ENCODE results near the gene FDXR.

Gene FDXR

DNA sequence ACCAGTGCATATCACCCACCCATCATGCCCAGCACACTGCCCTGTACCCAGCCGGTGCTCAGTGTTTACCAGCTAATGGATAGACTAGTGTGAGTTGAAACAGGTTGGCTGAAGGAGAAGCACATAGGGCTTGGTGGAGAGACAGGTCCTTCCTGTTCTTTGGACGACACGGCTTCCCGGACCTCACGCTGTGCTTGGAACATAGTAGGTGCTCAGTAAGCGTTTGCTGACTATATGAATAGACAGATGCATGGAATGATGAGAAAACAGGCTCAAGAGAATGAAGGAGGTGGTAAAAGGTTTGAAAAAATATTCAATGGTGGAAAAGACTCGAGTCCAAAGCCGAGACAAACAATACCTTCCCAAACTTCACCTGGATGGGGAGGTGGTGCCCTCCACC, 27.4 kb upstream of the FDXR start:
- Histone ChIP-seq H3K36me3 (ENCODE audit: control insufficient read depth in 4 of 4, insufficient read depth in 4 of 4, low read length in 3 of 4) (no peaks in the 10 kb centered on the region), H3K4me1 (ENCODE audit: control extremely low read depth in 1 of 4, control insufficient read depth in 4 of 4, insufficient read depth in 4 of 4, low read length in 3 of 4) (peaks cover 0 to 18% (median 7%) of the 10 kb centered on the region in 4 experiments), H3K27me3 (replicated peaks in 2 of 5; ENCODE audit: control insufficient read depth in 4 of 5, insufficient read depth in 5 of 5, low read length in 4 of 5) (peaks cover 0 to 13% (median 7%) of the 10 kb centered on the region in 5 experiments), H3K27ac (ENCODE audit: insufficient read depth in 1 of 2, low read depth in 1 of 2, low read length in 2 of 2, poor library complexity in 1 of 2, severe bottlenecking in 2 of 2) (no peak overlapping the region), H3K9me3 (ENCODE audit: control extremely low read depth in 1 of 5, control insufficient read depth in 4 of 5, insufficient read depth in 2 of 5, low read depth in 1 of 5, low read length in 4 of 5) (no peaks in the 10 kb centered on the region), H3K4me3 (ENCODE audit: control insufficient read depth in 1 of 7, extremely low read depth in 1 of 7, insufficient read depth in 4 of 7, low read depth in 2 of 7, low read length in 6 of 7) (no peak overlapping the region)
- no peak for DNase-seq
- 100% methylated on average over 6 of the region's 8 CpGs for WGBS (ENCODE audit: insufficient coverage)
- CTCF ChIA-PET = interaction anchor here (1.2 kb wide), 1 partner anchor 61 kb away, joined by 3 read pairs; no protein-coding TSS in a partner anchor
- POLR2A ChIA-PET = no interaction called here

- ChIA-PET POLR2A (no interaction called here), CTCF (no interaction called here)
- WGBS (ENCODE audit: insufficient coverage) = 84% methylated on average over 11 of the region's 11 CpGs
- peaks cover 0 to 30% (median 17%) of the 10 kb centered on the region in 5 experiments for H3K27me3 ChIP-seq (replicated peaks in 2 of 5; ENCODE audit: control insufficient read depth in 4 of 5, insufficient read depth in 5 of 5, low read length in 4 of 5)
- H3K27ac ChIP-seq (ENCODE audit: insufficient read depth in 1 of 2, low read depth in 1 of 2, low read length in 2 of 2, poor library complexity in 1 of 2, severe bottlenecking in 2 of 2) = no peak overlapping the region
- H3K4me3 ChIP-seq (ENCODE audit: control insufficient read depth in 1 of 7, extremely low read depth in 1 of 7, insufficient read depth in 4 of 7, low read depth in 2 of 7, low read length in 6 of 7) = no peak overlapping the region
- DNase-seq = no peak
- no peaks in the 10 kb centered on the region for H3K9me3 ChIP-seq (ENCODE audit: control extremely low read depth in 1 of 5, control insufficient read depth in 4 of 5, insufficient read depth in 2 of 5, low read depth in 1 of 5, low read length in 4 of 5)
- H3K4me1 ChIP-seq (ENCODE audit: control extremely low read depth in 1 of 4, control insufficient read depth in 4 of 4, insufficient read depth in 4 of 4, low read length in 3 of 4) = peaks cover 0 to 20% (median 9%) of the 10 kb centered on the region in 4 experiments
- no peaks in the 10 kb centered on the region for H3K36me3 ChIP-seq (ENCODE audit: control insufficient read depth in 4 of 4, insufficient read depth in 4 of 4, low read length in 3 of 4)
Measured at GRCh38 chr17:74898376-74898946, 25.7 kb upstream of the FDXR start.

GRCh38 chr17:74893936-74894671, 21.3 kb upstream of the FDXR start:
- Histone ChIP-seq H3K27me3 (replicated peaks in 2 of 5; ENCODE audit: control insufficient read depth in 4 of 5, insufficient read depth in 5 of 5, low read length in 4 of 5) (peaks cover 0 to 53% (median 29%) of the 10 kb centered on the region in 5 experiments), H3K36me3 (ENCODE audit: control insufficient read depth in 4 of 4, insufficient read depth in 4 of 4, low read length in 3 of 4) (no peaks in the 10 kb centered on the region), H3K27ac (ENCODE audit: insufficient read depth in 1 of 2, low read depth in 1 of 2, low read length in 2 of 2, poor library complexity in 1 of 2, severe bottlenecking in 2 of 2) (no peak overlapping the region), H3K4me3 (ENCODE audit: control insufficient read depth in 1 of 7, extremely low read depth in 1 of 7, insufficient read depth in 4 of 7, low read depth in 2 of 7, low read length in 6 of 7) (peak overlapping the region in 2 of 7 experiments; percentile 43 to 52), H3K9me3 (ENCODE audit: control extremely low read depth in 1 of 5, control insufficient read depth in 4 of 5, insufficient read depth in 2 of 5, low read depth in 1 of 5, low read length in 4 of 5) (no peaks in the 10 kb centered on the region), H3K4me1 (ENCODE audit: control extremely low read depth in 1 of 4, control insufficient read depth in 4 of 4, insufficient read depth in 4 of 4, low read length in 3 of 4) (peaks cover 0 to 18% (median 7%) of the 10 kb centered on the region in 4 experiments)
- 41% methylated on average over 20 of the region's 22 CpGs for WGBS (ENCODE audit: insufficient coverage)
- ChIA-PET POLR2A (interaction anchor here (0.5 kb wide), 1 partner anchor 83 kb away, joined by 5 read pairs; no protein-coding TSS in a partner anchor), CTCF (interaction anchor here (1.4 kb wide), 1 partner anchor 39 kb away, joined by 4 read pairs; no protein-coding TSS in a partner anchor)
- DNase-seq = no peak

DNA sequence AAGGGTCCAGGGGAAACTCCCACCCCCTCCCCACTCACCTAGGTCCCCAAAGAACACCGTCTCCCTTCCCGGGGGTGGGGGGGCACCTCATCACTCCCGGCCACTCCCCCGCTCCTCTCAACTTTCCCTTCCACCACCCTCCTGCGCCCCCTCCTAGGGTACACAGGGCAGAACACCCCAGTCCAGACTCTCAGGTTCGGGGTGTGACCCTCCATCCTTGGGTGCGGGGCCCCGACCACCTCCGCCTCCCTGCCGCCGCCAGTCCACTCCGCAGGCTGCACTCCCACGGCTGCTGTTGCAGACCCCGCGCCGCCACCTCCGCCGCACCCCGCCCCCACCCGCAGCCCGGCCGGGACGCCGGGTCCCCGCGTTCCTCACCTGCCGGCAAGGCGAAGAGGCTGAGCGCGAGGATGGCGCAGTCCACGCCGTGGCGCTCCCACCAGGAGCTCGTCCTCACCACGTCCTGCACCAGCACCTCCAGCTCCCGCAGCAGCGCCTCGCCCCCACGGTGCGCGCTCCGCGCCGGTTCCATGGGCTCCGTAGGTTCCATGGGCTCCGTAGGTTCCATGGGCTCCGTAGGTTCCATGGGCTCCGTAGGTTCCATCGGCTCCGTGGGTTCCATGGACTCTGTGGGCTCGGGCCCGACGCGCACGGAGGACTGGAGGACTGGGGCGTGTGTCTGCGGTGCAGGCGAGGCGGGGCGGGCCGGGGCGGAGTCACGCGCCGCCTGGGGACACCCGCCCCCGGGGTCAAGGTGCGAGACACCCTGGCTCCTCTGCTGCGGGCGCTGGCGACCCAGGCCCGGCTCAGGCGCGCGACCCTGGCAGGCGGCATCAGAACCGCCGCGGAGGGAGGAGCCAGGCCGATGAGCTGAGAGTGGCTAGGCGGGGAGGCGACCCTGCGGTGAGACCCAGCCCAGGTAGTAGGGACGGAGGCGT, 20.4 kb upstream of the FDXR start, which contains the start of gene FADS6:
Gene FADS6 (minus strand): TSS at position 660 of the 938 bp plus-strand sequence. CDS start 38 bp downstream, at position 622.
- Histone ChIP-seq H3K27ac (ENCODE audit: insufficient read depth in 1 of 2, low read depth in 1 of 2, low read length in 2 of 2, poor library complexity in 1 of 2, severe bottlenecking in 2 of 2) (no peak within 1 kb of the TSS), H3K9me3 (ENCODE audit: control extremely low read depth in 1 of 5, control insufficient read depth in 4 of 5, insufficient read depth in 2 of 5, low read depth in 1 of 5, low read length in 4 of 5) (no peaks in the 10 kb centered on the region), H3K27me3 (replicated peaks in 2 of 5; ENCODE audit: control insufficient read depth in 4 of 5, insufficient read depth in 5 of 5, low read length in 4 of 5) (peaks cover 0 to 53% (median 30%) of the 10 kb centered on the region in 5 experiments), H3K4me3 (ENCODE audit: control insufficient read depth in 1 of 7, extremely low read depth in 1 of 7, insufficient read depth in 4 of 7, low read depth in 2 of 7, low read length in 6 of 7) (peak within 1 kb of the TSS in 6 of 7 experiments; percentile 15 to 67 (median 45)), H3K4me1 (ENCODE audit: control extremely low read depth in 1 of 4, control insufficient read depth in 4 of 4, insufficient read depth in 4 of 4, low read length in 3 of 4) (peaks cover 0 to 18% (median 7%) of the 10 kb centered on the region in 4 experiments), H3K36me3 (ENCODE audit: control insufficient read depth in 4 of 4, insufficient read depth in 4 of 4, low read length in 3 of 4) (no peaks in the 10 kb centered on the region)
- ChIA-PET CTCF (no interaction called here), POLR2A (interaction anchor here (0.5 kb wide), 1 partner anchor 84 kb away, joined by 5 read pairs; no protein-coding TSS in a partner anchor)
- peak in 2 of 3 donors; percentile 33 to 49 for DNase-seq
- 4% methylated on average over 84 of the region's 86 CpGs for WGBS (ENCODE audit: insufficient coverage)

- POLR2A ChIA-PET = no interaction called here
- WGBS (ENCODE audit: insufficient coverage) = 74% methylated on average over 18 of the region's 20 CpGs
- no peaks in the 10 kb centered on the region for H3K36me3 ChIP-seq (ENCODE audit: control insufficient read depth in 4 of 4, insufficient read depth in 4 of 4, low read length in 3 of 4)
- H3K4me3 ChIP-seq (ENCODE audit: control insufficient read depth in 1 of 7, extremely low read depth in 1 of 7, insufficient read depth in 4 of 7, low read depth in 2 of 7, low read length in 6 of 7) = peak overlapping the region in 1 of 7 experiments; percentile 8
- peaks cover 0 to 53% (median 30%) of the 10 kb centered on the region in 5 experiments for H3K27me3 ChIP-seq (replicated peaks in 2 of 5; ENCODE audit: control insufficient read depth in 4 of 5, insufficient read depth in 5 of 5, low read length in 4 of 5)
- no peak for DNase-seq
- CTCF ChIA-PET = interaction anchor here (0.9 kb wide), 1 partner anchor 10 kb away, joined by 4 read pairs; no protein-coding TSS in a partner anchor
- peaks cover 0 to 18% (median 7%) of the 10 kb centered on the region in 4 experiments for H3K4me1 ChIP-seq (ENCODE audit: control extremely low read depth in 1 of 4, control insufficient read depth in 4 of 4, insufficient read depth in 4 of 4, low read length in 3 of 4)
- H3K9me3 ChIP-seq (ENCODE audit: control extremely low read depth in 1 of 5, control insufficient read depth in 4 of 5, insufficient read depth in 2 of 5, low read depth in 1 of 5, low read length in 4 of 5) = no peaks in the 10 kb centered on the region
- H3K27ac ChIP-seq (ENCODE audit: insufficient read depth in 1 of 2, low read depth in 1 of 2, low read length in 2 of 2, poor library complexity in 1 of 2, severe bottlenecking in 2 of 2) = no peak overlapping the region
Measured at GRCh38 chr17:74892013-74892841, 19.4 kb upstream of the FDXR start.

GRCh38 chr17:74890554-74890953, 17.8 kb upstream of the FDXR start:
- Histone ChIP-seq H3K9me3 (ENCODE audit: control extremely low read depth in 1 of 5, control insufficient read depth in 4 of 5, insufficient read depth in 2 of 5, low read depth in 1 of 5, low read length in 4 of 5) (no peaks in the 10 kb centered on the region), H3K36me3 (ENCODE audit: control insufficient read depth in 4 of 4, insufficient read depth in 4 of 4, low read length in 3 of 4) (no peaks in the 10 kb centered on the region), H3K4me3 (ENCODE audit: control insufficient read depth in 1 of 7, extremely low read depth in 1 of 7, insufficient read depth in 4 of 7, low read depth in 2 of 7, low read length in 6 of 7) (no peak overlapping the region), H3K27me3 (replicated peaks in 2 of 5; ENCODE audit: control insufficient read depth in 4 of 5, insufficient read depth in 5 of 5, low read length in 4 of 5) (peaks cover 0 to 51% (median 28%) of the 10 kb centered on the region in 5 experiments), H3K27ac (ENCODE audit: insufficient read depth in 1 of 2, low read depth in 1 of 2, low read length in 2 of 2, poor library complexity in 1 of 2, severe bottlenecking in 2 of 2) (no peak overlapping the region), H3K4me1 (ENCODE audit: control extremely low read depth in 1 of 4, control insufficient read depth in 4 of 4, insufficient read depth in 4 of 4, low read length in 3 of 4) (peaks cover 0 to 18% (median 7%) of the 10 kb centered on the region in 4 experiments)
- DNase-seq = no peak
- CTCF ChIA-PET = interaction anchor here (0.9 to 1.6 kb wide), 3 partner anchors 13 to 100 kb away, joined by 3 to 4 read pairs (median 4); no protein-coding TSS in a partner anchor
- 99% methylated on average over 7 of the region's 7 CpGs for WGBS (ENCODE audit: insufficient coverage)
- POLR2A ChIA-PET = no interaction called here

Measured in common myeloid progenitor, CD34-positive (primary cell).